Spleen (tissue), 11 donors: ENCODE data around the gene RXRB. TPM values are rescaled to one million over a fixed set of nuclear protein-coding genes. Genes with fewer than 3 reads are reported as not detected.

Source experiments
- DNase-seq: peaks from one replicate; pipeline ENCODE4 v3.0.0-alpha.2; 2020
- H3K27ac ChIP-seq, 8 donors: fragments of 200-600 bp; sonication (generic) in 7 of 8; 1 replicate in 4 of 8; 2 replicates in 4 of 8; pipeline versions ENCODE4 v1.5.0 to v1.8.0; 2016 to 2021; ENCODE audit warnings: inconsistent platforms in 4 of 8, mild to moderate bottlenecking in 4 of 8, moderate library complexity in 1 of 8
- H3K27me3 ChIP-seq, 7 donors: fragments of 200-600 bp; sonication (generic) in 6 of 7; replicated peaks in 1 of 7; 1 replicate in 4 of 7; 2 replicates in 3 of 7; pipeline versions ENCODE4 v1.5.0 to v1.8.0; 2016 to 2021; ENCODE audit warnings: inconsistent platforms in 3 of 7, mild to moderate bottlenecking in 1 of 7
- H3K36me3 ChIP-seq, 6 donors: fragments of 200-600 bp; sonication (generic) in 5 of 6; 1 replicate in 4 of 6; 2 replicates in 2 of 6; pipeline versions ENCODE4 v1.5.0 to v1.8.0; 2016 to 2021; ENCODE audit warnings: inconsistent platforms in 2 of 6
- H3K4me1 ChIP-seq, 6 donors: fragments of 200-600 bp; sonication (generic) in 5 of 6; 1 replicate in 3 of 6; 2 replicates in 3 of 6; pipeline versions ENCODE4 v1.5.0 to v1.8.0; 2016 to 2021; ENCODE audit warnings: inconsistent platforms in 3 of 6
- H3K4me3 ChIP-seq, 8 donors: fragments of 200-600 bp; sonication (generic) in 7 of 8; 1 replicate in 4 of 8; 2 replicates in 4 of 8; pipeline versions ENCODE4 v1.5.0 to v1.8.0; 2016 to 2021; ENCODE audit warnings: inconsistent platforms in 4 of 8, mild to moderate bottlenecking in 4 of 8, moderate library complexity in 2 of 8
- H3K9me3 ChIP-seq, 8 donors: fragments of 200-600 bp; sonication (generic) in 7 of 8; 1 replicate in 4 of 8; 2 replicates in 4 of 8; pipeline versions ENCODE4 v1.5.0 to v1.8.0; 2016 to 2021; ENCODE audit warnings: inconsistent platforms in 4 of 8
- CTCF ChIP-seq, 11 experiments: fragments of 200-600 bp in 7 of 11; fragments of 450-650 bp in 4 of 11; sonication (generic) in 4 of 11; IDR thresholded peaks in 8 of 11; conservative IDR thresholded peaks in 3 of 11; 1 replicate in 7 of 11; 2 replicates in 4 of 11; pipeline versions ENCODE4 v1.4.0 to v1.8.0; 2016 to 2021; ENCODE audit warnings: antibody characterized with exemption in 11 of 11, inconsistent platforms in 4 of 11, mild to moderate bottlenecking in 1 of 11
- POLR2A ChIP-seq, 3 donors: fragments of 450-650 bp; IDR thresholded peaks; one replicate each; pipeline ENCODE4 v1.5.1; 2017; ENCODE audit warnings: antibody characterized with exemption in 3 of 3, mild to moderate bottlenecking in 1 of 3
- POLR2AphosphoS5 ChIP-seq, 3 donors: sonication (generic); formaldehyde crosslinking; IDR thresholded peaks; one replicate each; pipeline ENCODE4 v1.5.1; 2017; ENCODE audit warnings: antibody characterized with exemption in 3 of 3
- WGBS, 5 donors: extraction: QIAGEN DNeasy Blood & Tissue Kit in 3 of 5; methylation state at CpG; one replicate each; pipeline versions ENCODE4 v1.1.5 to v1.1.7; 2013 to 2018; 5-methylcytosine and 5-hydroxymethylcytosine counted together
- intact Hi-C: fragments of 100-400 bp; cut with DNase I; formaldehyde crosslinking; loops from one replicate; pipeline ENCODE4 v1.15.0; 2023; ENCODE audit warnings: low total_unique reads
- polyA plus RNA-seq, 3 donors: library from polyadenylated mRNA; stranded (reverse); fragments of 200-250 nt; gene quantifications; one replicate each; pipeline ENCODE4 v1.2.1, GENCODE V29; 2013
- total RNA-seq, 7 donors: library from RNA; depleted of rRNA in 3 of 7; stranded (reverse); fragments of >200 nt in 3 of 7; fragmentation: NEBNext Ultra II Directional in 4 of 7; extraction: Animal tissue kit (Norgen Biotek cat#: 25700) in 4 of 7; gene quantifications; one replicate each; pipeline versions ENCODE4 v1.1.0 to v1.2.1, GENCODE V29; 2016 to 2021
- donor health status: healthy with polysubstance abuse.
- donor health status: DM: no; HTN: no; CAD: no; lungs with moderate emphysema.
- donor health status: DM: no; HTN: no; CAD: no.
- donor health status: Bipolar disorder and iron deficiency.
- donor health status: healthy.
- donor health status: DM: no; HTN: no; CAD: no.
- donor health status: DM: yes; HTN: yes; CAD: no.

The RXRB gene
- total and polyA plus RNA-seq, 10 donors = 29.1 to 72.4 (median 53.6) TPM

GRCh38 chr6:33201935-33202334 is 1.5 kb upstream of the RXRB start:
- peak overlapping the region in 1 of 8 donors; percentile 96 for H3K27ac ChIP-seq

DNA sequence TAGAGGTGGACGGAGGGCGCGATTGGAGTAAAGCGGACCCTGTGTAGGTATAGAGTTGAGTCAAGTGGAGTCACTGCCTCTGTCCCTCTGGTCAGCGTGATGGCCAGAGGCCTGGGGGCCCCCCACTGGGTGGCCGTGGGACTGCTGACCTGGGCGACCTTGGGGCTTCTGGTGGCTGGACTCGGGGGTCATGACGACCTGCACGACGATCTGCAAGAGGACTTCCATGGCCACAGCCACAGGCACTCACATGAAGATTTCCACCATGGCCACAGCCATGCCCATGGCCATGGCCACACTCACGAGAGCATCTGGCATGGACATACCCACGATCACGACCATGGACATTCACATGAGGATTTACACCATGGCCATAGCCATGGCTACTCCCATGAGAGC is 681 bp upstream of the RXRB start:
- DNase-seq = peak; percentile 89
- peaks cover 0 to 49% (median 32%) of the 10 kb centered on the region in 6 donors for H3K36me3 ChIP-seq
- TF ChIP-seq POLR2AphosphoS5 (IDR thresholded peaks at IDR 0.05) (no peak), POLR2A (IDR thresholded peaks at IDR 0.05) (no peak)
- H3K4me1 ChIP-seq = peaks cover 34 to 91% (median 72%) of the 10 kb centered on the region in 6 donors
- no peaks in the 10 kb centered on the region for H3K27me3 ChIP-seq
- H3K9me3 ChIP-seq = no peaks in the 10 kb centered on the region
- WGBS, 5 donors = 0 to 9% (median 5%) methylated on average over 8 to 14 of the region's 14 CpGs
- intact Hi-C loops = no loop called here
- H3K27ac ChIP-seq = peak overlapping the region; percentile 87 to 99 (median 98)
- peak overlapping the region; percentile 48 to 99 (median 87) for H3K4me3 ChIP-seq

More at GRCh38 chr6:33201935-33202334, 1.5 kb upstream of the RXRB start:
- Histone ChIP-seq H3K4me1 (peaks cover 34 to 90% (median 72%) of the 10 kb centered on the region in 6 donors), H3K27me3 (no peaks in the 10 kb centered on the region), H3K9me3 (no peaks in the 10 kb centered on the region), H3K36me3 (peaks cover 0 to 41% (median 25%) of the 10 kb centered on the region in 6 donors), H3K4me3 (peak overlapping the region in 7 of 8 donors; percentile 73 to 99 (median 88))
- intact Hi-C loops = no loop called here
- DNase-seq = no peak
- TF ChIP-seq CTCF (IDR thresholded peaks at IDR 0.05 in 8 of 11, conservative IDR thresholded peaks at IDR 0.05 in 3 of 11) (no peak), POLR2AphosphoS5 (IDR thresholded peaks at IDR 0.05) (no peak), POLR2A (IDR thresholded peaks at IDR 0.05) (no peak)
- 84 to 94% (median 88%) methylated on average over 6 of the region's 6 CpGs for WGBS, 5 donors

DNA sequence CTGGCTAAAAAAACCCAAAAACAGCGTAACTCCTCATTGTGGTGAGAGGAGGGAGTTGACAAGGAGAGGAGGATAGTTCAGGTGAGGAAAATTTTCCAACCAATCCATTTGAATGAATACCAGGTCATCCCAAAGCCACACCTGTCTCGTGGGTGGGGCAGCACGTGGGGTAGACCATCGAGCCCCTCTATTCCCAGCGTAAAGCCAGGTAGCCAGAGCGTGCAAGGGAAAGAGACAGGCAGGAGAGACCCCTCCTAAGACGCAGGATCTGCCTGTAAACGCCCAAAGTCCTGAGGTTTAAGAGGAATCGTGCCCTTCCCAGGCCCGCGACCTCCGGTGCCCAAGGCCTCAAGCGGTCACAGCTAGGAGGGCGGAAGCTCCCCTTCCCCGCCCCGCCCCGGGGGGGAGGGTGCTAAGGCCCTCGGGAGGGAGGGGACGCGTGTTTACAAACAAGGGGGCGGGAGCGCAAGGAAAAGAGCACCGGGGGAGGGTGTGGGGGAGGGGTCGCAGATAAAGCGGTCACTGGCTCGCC is 712 bp downstream of the RXRB start:
- peak; percentile 94 for DNase-seq
- peak overlapping the region; percentile 87 to 99 (median 98) for H3K27ac ChIP-seq
- peaks cover 30 to 79% (median 63%) of the 10 kb centered on the region in 6 donors for H3K4me1 ChIP-seq
- H3K9me3 ChIP-seq = no peaks in the 10 kb centered on the region
- peak overlapping the region; percentile 48 to 99 (median 87) for H3K4me3 ChIP-seq
- no peaks in the 10 kb centered on the region for H3K27me3 ChIP-seq
- intact Hi-C loops = no loop called here
- TF ChIP-seq POLR2A (IDR thresholded peaks at IDR 0.05) (no peak), CTCF (IDR thresholded peaks at IDR 0.05 in 8 of 11, conservative IDR thresholded peaks at IDR 0.05 in 3 of 11) (no peak), POLR2AphosphoS5 (IDR thresholded peaks at IDR 0.05) (no peak)
- H3K36me3 ChIP-seq = peaks cover 0 to 63% (median 46%) of the 10 kb centered on the region in 6 donors
- 2 to 4% (median 3%) methylated on average over 17 to 26 of the region's 26 CpGs for WGBS, 5 donors

GRCh38 chr6:33198853-33199436 is 1.5 kb downstream of the RXRB start:
- Histone ChIP-seq H3K4me3 (peak overlapping the region in 7 of 8 donors; percentile 73 to 99 (median 88)), H3K4me1 (peaks cover 25 to 76% (median 57%) of the 10 kb centered on the region in 6 donors), H3K9me3 (no peaks in the 10 kb centered on the region), H3K36me3 (peaks cover 0 to 70% (median 54%) of the 10 kb centered on the region in 6 donors), H3K27ac (peak overlapping the region in 7 of 8 donors; percentile 95 to 99 (median 98)), H3K27me3 (no peaks in the 10 kb centered on the region)
- 38 to 55% (median 48%) methylated on average over 3 of the region's 3 CpGs for WGBS, 5 donors
- peak; percentile 76 for DNase-seq
- TF ChIP-seq CTCF (IDR thresholded peaks at IDR 0.05 in 8 of 11, conservative IDR thresholded peaks at IDR 0.05 in 3 of 11) (no peak), POLR2A (IDR thresholded peaks at IDR 0.05) (no peak), POLR2AphosphoS5 (IDR thresholded peaks at IDR 0.05) (no peak)
- intact Hi-C loops = no loop called here
